HCT116 (cell line): ENCODE data around the gene TTL. TPM values are rescaled to one million over a fixed set of nuclear protein-coding genes. Genes with fewer than 3 reads are reported as not detected.
"Not testable (repeated sequence)": the region's sequence is repeated elsewhere in the genome, so short reads cannot be mapped to it uniquely, and the experiment has no call there.

Experiments used
- ATAC-seq: fragments of 200-7000 bp; cut with Tn5 transposase; 2 replicates; pipeline ENCODE4 v1.9.1; 2020; ENCODE audit warnings: mild to moderate bottlenecking, moderate library complexity
- BruUV-seq: library from RNA; stranded (reverse); fragments of 400-500 nt; replicated peaks from 2 replicates; lab custom pipeline; 2021; lab: Mats Ljungman, UMichigan
- CTCF ChIA-PET: fragments of 300-600 bp; sonication (Branson Sonifier 250); formaldehyde crosslinking; loops from one replicate; lab custom pipeline; 2021; ENCODE audit warnings: antibody characterized with exemption; lab: Charles Lee
- POLR2A ChIA-PET: fragments of 300-600, 350-600 bp; sonication (Branson Sonifier 250); formaldehyde crosslinking; loops from one replicate; lab custom pipeline; 2021; ENCODE audit warnings: antibody characterized with exemption; lab: Charles Lee
- RAD21 ChIA-PET, 2 experiments: fragments of 300-600 bp; sonication (Branson Sonifier 250); formaldehyde crosslinking; loops; one replicate each; lab custom pipeline; 2023; ENCODE audit warnings: low total read pairs in 2 of 2; ENCODE audit not compliant: uncharacterized antibody in 2 of 2, unreplicated experiment in 2 of 2, low non-redundant PET in 1 of 2; lab: Charles Lee
- DNase-seq: peaks from one replicate; pipeline ENCODE4 v3.0.0-alpha.2; 2010; ENCODE audit warnings: low read depth, low spot score
- H2AFZ ChIP-seq: fragments of 200-600 bp; shearing (Covaris generic), sonication (generic); 2 replicates; pipeline ENCODE4 v1.6.1; 2017; ENCODE audit warnings: low read depth, mixed run types, mixed read lengths, antibody characterized with exemption, low read length; ENCODE audit not compliant: poor library complexity, severe bottlenecking
- H3K27ac ChIP-seq: 2 replicates; pipeline ENCODE4 v1.5.1; 2012; ENCODE audit warnings: low read depth, low read length
- H3K27me3 ChIP-seq: fragments of 200-600 bp; sonication (generic); 2 replicates; pipeline ENCODE4 v1.6.1; 2016; ENCODE audit warnings: mixed run types, low read length, mixed read lengths; ENCODE audit not compliant: insufficient read depth
- H3K36me3 ChIP-seq, 2 experiments: fragments of 200-500 bp in 1 of 2; fragments of 200-600 bp in 1 of 2; sonication (Bioruptor generic) in 1 of 2; sonication (generic) in 1 of 2; 2 replicates each; pipeline versions ENCODE4 v1.5.1 to v1.6.1; 2014 to 2016; ENCODE audit warnings: low read length in 2 of 2, inconsistent platforms in 1 of 2, mixed read lengths in 1 of 2, mixed run types in 1 of 2; ENCODE audit not compliant: insufficient read depth in 2 of 2, control insufficient read depth in 1 of 2
- H3K4me1 ChIP-seq, 2 experiments: fragments of 200-600 bp in 1 of 2; sonication (generic) in 1 of 2; 2 replicates each; pipeline versions ENCODE4 v1.5.1 to v1.6.1; 2012 to 2017; ENCODE audit warnings: low read length in 2 of 2, inconsistent platforms in 1 of 2, mild to moderate bottlenecking in 1 of 2, mixed read lengths in 1 of 2, mixed run types in 1 of 2, moderate library complexity in 1 of 2; ENCODE audit not compliant: insufficient read depth in 2 of 2, control insufficient read depth in 1 of 2
- H3K4me2 ChIP-seq: fragments of 200-600 bp; sonication (generic); 2 replicates; pipeline ENCODE4 v1.6.1; 2017; ENCODE audit warnings: mixed run types, low read length, mixed read lengths
- H3K4me3 ChIP-seq, 2 experiments: fragments of 200-600 bp in 1 of 2; sonication (generic) in 1 of 2; replicated peaks in 1 of 2; 2 replicates each; pipeline ENCODE4 v1.5.1; 2011 to 2016; ENCODE audit warnings: low read length in 2 of 2, control low read depth in 1 of 2, low read depth in 1 of 2, mild to moderate bottlenecking in 1 of 2, mixed read lengths in 1 of 2, mixed run types in 1 of 2
- H3K79me2 ChIP-seq: fragments of 200-600 bp; sonication (generic); 2 replicates; pipeline ENCODE4 v1.6.1; 2017; ENCODE audit warnings: mild to moderate bottlenecking, mixed run types, low read length, moderate library complexity, mixed read lengths; ENCODE audit not compliant: insufficient read depth
- H3K9ac ChIP-seq: fragments of 200-600 bp; sonication (generic); 2 replicates; pipeline ENCODE4 v1.6.1; 2016; ENCODE audit warnings: low read length, mixed read lengths
- H3K9me2 ChIP-seq: fragments of 200-600 bp; sonication (generic), shearing (Covaris generic); 2 replicates; pipeline ENCODE4 v1.6.1; 2017; ENCODE audit warnings: mixed run types, mild to moderate bottlenecking, moderate library complexity; ENCODE audit not compliant: insufficient read depth
- H3K9me3 ChIP-seq, 2 experiments: fragments of 200-500 bp in 1 of 2; fragments of 200-600 bp in 1 of 2; sonication (Bioruptor generic) in 1 of 2; sonication (generic) in 1 of 2; 2 replicates each; pipeline ENCODE4 v1.6.1; 2014 to 2017; ENCODE audit warnings: low read length in 2 of 2, mixed read lengths in 2 of 2, inconsistent platforms in 1 of 2, low read depth in 1 of 2, mild to moderate bottlenecking in 1 of 2, mixed run types in 1 of 2, moderate library complexity in 1 of 2; ENCODE audit not compliant: control insufficient read depth in 1 of 2, insufficient read depth in 1 of 2
- H4K20me1 ChIP-seq: fragments of 200-600 bp; sonication (generic), shearing (Covaris generic); 2 replicates; pipeline ENCODE4 v1.6.1; 2017; ENCODE audit warnings: mixed run types, mild to moderate bottlenecking, moderate library complexity; ENCODE audit not compliant: insufficient read depth
- intact Hi-C: fragments of 100-400 bp; cut with micrococcal nuclease; formaldehyde crosslinking; loops from 2 replicates; pipeline ENCODE4 v1.10.0; 2022
- total RNA-seq: library from RNA; stranded (reverse); gene quantifications from one replicate; pipeline ENCODE4 v1.2.1, GENCODE V29; 2021; ENCODE audit not compliant: unreplicated experiment

The TTL gene
- total RNA-seq, 1 experiment from 2014 or later, result 58.7 TPM

DNA sequence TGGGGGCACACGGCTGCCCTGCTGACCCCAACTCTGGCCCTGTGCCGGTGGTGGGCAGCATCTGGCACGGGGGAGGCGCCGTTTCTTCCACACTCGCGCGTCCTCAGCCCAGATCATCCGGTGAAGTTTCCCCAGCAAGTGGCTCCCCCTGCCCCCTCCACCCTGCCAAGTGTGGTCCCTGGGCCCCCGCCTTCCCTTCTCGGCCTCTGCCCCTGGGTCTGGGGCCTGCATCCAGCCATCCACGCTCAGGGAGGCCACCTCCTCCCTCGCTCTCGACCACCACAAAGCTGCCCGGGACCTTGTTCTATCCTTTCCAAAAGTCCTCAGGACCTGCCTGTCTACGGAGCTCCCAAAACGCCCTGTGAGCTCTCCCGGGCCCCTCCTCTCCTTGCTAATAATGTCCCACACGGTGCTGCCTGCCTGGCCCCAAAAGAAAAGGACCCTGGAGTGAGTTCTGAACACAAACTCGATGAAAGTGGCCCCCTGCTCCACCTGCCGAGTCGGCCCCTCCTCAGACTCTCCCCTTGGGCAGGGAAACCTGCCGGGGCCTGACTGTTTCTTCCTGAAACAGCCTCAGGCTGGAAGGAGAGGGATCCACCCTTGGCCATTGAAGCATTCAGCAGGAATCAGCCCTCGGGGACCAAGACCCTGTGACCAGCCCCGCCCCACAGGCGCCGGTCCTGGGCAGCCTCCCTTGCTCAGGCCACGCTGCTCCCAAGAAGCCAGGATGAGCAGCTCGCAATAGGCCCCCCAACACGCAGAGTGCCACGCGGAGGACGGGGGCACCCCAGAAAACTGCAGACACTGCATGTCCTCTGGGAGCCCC is 46.9 kb upstream of the TTL start:
- ATAC-seq, H2AFZ ChIP-seq, CTCF ChIA-PET, H3K9me2 ChIP-seq, H3K36me3 ChIP-seq, H3K79me2 ChIP-seq, H3K9me3 ChIP-seq, H3K4me3 ChIP-seq, H4K20me1 ChIP-seq, H3K27ac ChIP-seq, H3K9ac ChIP-seq, BruUV-seq, H3K4me1 ChIP-seq, H3K27me3 ChIP-seq, DNase-seq, H3K4me2 ChIP-seq: not testable (repeated sequence)
- intact Hi-C loops, result loop anchor here (5.0 kb wide), 2 partner anchors 178 to 313 kb away; partner anchors contain the start of gene ZC3H8
- RAD21 ChIA-PET, result interaction anchor here in 1 of 2 experiments (0.6 kb wide), 1 partner anchor 380 kb away, joined by 3 read pairs; no protein-coding TSS in a partner anchor
- POLR2A ChIA-PET, result interaction anchor here (0.8 kb wide), 1 partner anchor 380 kb away, joined by 4 read pairs; the partner anchor contains the start of gene TMEM87B

DNA sequence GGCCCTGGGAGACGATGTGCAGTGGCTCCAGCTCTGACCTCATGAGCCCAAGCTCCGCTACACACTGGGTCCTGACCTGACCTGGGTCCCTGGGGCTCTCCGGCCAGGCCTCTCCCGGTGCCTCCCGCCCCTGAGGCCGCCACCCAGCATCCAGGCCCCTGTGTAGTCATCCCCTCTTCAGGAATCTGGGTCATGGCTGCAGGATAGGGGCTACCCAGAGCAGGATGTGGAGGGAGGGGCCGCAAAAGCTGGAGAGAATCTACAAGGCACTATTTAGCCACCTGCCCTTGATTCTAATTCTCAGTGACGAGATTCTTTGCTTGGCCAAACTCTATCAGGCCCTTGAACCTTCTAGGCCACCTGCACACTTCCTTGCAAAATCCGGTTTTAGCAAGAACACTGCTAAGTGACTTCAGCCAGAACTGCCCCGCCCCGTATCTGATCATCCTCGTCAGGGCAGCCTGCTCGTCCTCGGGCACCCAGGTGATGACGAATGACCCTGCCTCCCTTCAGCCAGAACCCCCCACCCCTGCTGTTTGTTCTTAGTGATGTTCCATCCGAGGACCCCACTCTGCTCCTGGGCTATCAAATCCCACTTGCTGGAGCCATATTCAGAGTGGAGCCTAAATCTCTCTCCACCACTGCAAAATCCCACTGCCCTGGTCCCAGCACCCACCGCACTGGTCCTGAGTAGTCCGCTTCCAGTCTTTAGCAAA is 46.1 kb upstream of the TTL start:
- H3K9ac ChIP-seq, H2AFZ ChIP-seq, DNase-seq, H4K20me1 ChIP-seq, H3K4me1 ChIP-seq, H3K27ac ChIP-seq, H3K27me3 ChIP-seq, H3K9me3 ChIP-seq, CTCF ChIA-PET, H3K4me2 ChIP-seq, H3K79me2 ChIP-seq, H3K36me3 ChIP-seq, intact Hi-C loops, BruUV-seq, ATAC-seq, H3K4me3 ChIP-seq, H3K9me2 ChIP-seq, POLR2A ChIA-PET: not testable (repeated sequence)
- RAD21 ChIA-PET, result interaction anchor here in 1 of 2 experiments (0.6 kb wide), 1 partner anchor 381 kb away, joined by 3 read pairs; no protein-coding TSS in a partner anchor

DNA sequence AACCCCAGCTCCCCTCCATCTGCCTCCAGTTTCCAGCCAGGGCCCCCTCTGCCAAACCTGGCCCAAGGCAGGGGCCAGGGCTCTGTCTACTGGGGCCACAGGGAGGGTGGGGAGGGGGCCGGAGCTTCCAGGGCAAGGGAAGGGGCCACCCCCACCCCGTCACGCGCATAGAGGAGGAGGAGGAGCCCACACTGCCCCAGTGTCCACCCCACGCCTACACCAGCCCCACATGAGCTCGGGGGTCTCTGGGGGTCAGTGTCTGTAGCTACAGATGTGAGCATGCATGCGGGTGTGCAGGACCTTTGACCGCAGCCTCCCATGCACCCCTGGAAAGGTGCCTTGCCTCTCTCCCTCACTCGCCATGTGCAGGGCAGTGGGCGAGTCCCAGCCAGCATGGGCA is 45.0 kb upstream of the TTL start:
- intact Hi-C loops, ATAC-seq, H3K36me3 ChIP-seq, H3K9ac ChIP-seq, H3K4me3 ChIP-seq, H3K4me1 ChIP-seq, H4K20me1 ChIP-seq, H3K27ac ChIP-seq, H3K4me2 ChIP-seq, H3K9me2 ChIP-seq, RAD21 ChIA-PET, H3K79me2 ChIP-seq, DNase-seq, CTCF ChIA-PET, BruUV-seq, H3K27me3 ChIP-seq, H2AFZ ChIP-seq, POLR2A ChIA-PET, H3K9me3 ChIP-seq: not testable (repeated sequence)

DNA sequence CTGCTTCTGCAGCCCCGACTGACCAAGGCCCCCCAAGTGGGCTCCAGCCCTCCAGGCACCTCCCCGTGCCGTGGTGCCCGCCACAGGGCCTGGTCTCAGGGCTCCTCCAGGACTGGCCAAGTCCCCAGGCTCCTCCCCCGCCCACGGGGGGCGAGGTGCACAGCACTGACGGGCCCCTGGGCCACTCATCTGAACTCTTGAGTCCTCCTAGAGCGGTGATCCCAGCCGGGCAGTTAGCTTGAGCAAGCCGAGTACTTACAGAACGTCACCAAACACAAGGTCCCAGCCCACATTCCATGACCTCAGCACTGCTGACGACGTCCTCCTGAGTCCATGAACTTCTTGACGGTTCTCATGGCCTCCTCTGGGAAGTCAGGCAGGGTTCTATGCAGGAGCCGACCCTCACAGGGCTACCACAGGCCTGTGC is 44.5 kb upstream of the TTL start:
- H3K4me1 ChIP-seq, CTCF ChIA-PET, H3K27me3 ChIP-seq, H3K4me2 ChIP-seq, H3K9ac ChIP-seq, H3K4me3 ChIP-seq, H3K36me3 ChIP-seq, intact Hi-C loops, H2AFZ ChIP-seq, ATAC-seq, H3K9me3 ChIP-seq, H3K27ac ChIP-seq, H4K20me1 ChIP-seq, H3K9me2 ChIP-seq, DNase-seq, H3K79me2 ChIP-seq, BruUV-seq, RAD21 ChIA-PET, POLR2A ChIA-PET: not testable (repeated sequence)
